Astrocyte of the cerebellum (primary cell): ENCODE results near the gene CAT.

Source experiments
- DNase-seq: peaks from one replicate; pipeline ENCODE4 v3.0.0-alpha.2; 2011; ENCODE audit warnings: low read depth
- H3K4me3 ChIP-seq: 2 replicates; pipeline ENCODE4 v1.5.1; 2011; ENCODE audit warnings: mild to moderate bottlenecking, low read depth, low read length, moderate library complexity
- CTCF ChIP-seq: IDR thresholded peaks from 2 replicates; pipeline ENCODE4 v1.5.1; 2012; ENCODE audit warnings: low read length, low read depth, moderate library complexity, mild to moderate bottlenecking; ENCODE audit errors: missing control alignments
- in situ Hi-C: cut with HindIII; loops from 2 replicates; pipeline ENCODE4 v1.10.0; 2017; ENCODE audit warnings: low sequenced_read_pairs

Gene CAT

GRCh38 chr11:34444428-34444827 is 5.7 kb downstream of the CAT start:
- no peak for TF ChIP-seq CTCF
- in situ Hi-C loops: no loop called here
- H3K4me3 ChIP-seq: no peak overlapping the region
- DNase-seq: no peak

GRCh38 chr11:34445956-34446355 is 7.2 kb downstream of the CAT start:
- in situ Hi-C loops: loop anchor here (5.0 kb wide), 1 partner anchor 56 kb away; no protein-coding TSS in a partner anchor
- DNase-seq: no peak
- no peak for TF ChIP-seq CTCF
- no peak overlapping the region for H3K4me3 ChIP-seq

- in situ Hi-C loops: loop anchor here (5.0 kb wide), 1 partner anchor 56 kb away; no protein-coding TSS in a partner anchor
- no peak for DNase-seq
- TF ChIP-seq CTCF: no peak
- H3K4me3 ChIP-seq: no peak overlapping the region
Measured at GRCh38 chr11:34446386-34446785, 7.7 kb downstream of the CAT start.

GRCh38 chr11:34447044-34447443 is 8.3 kb downstream of the CAT start:
- DNase-seq: no peak
- in situ Hi-C loops: loop anchor here (5.0 kb wide), 1 partner anchor 55 kb away; no protein-coding TSS in a partner anchor
- H3K4me3 ChIP-seq: no peak overlapping the region
- no peak for TF ChIP-seq CTCF

GRCh38 chr11:34448223-34448994 is 9.7 kb downstream of the CAT start:
- no peak for DNase-seq
- in situ Hi-C loops: loop anchor here (5.0 kb wide), 1 partner anchor 54 kb away; no protein-coding TSS in a partner anchor
- TF ChIP-seq CTCF: no peak
- no peak overlapping the region for H3K4me3 ChIP-seq

GRCh38 chr11:34449013-34449412 is 10.3 kb downstream of the CAT start:
- no peak overlapping the region for H3K4me3 ChIP-seq
- TF ChIP-seq CTCF: no peak
- DNase-seq: no peak
- in situ Hi-C loops: loop anchor here (5.0 kb wide), 1 partner anchor 53 kb away; no protein-coding TSS in a partner anchor
